ENCODE data around the gene OR7E24.
"Not testable (repeated sequence)": the region's sequence is repeated elsewhere in the genome, so short reads cannot be mapped to it uniquely, and the experiment has no call there.

OR7E24 gene

GRCh38 chr19:9250630-9251029 is at the start of gene OR7E24:
Gene OR7E24, plus strand, starts transcription at chr19:9250930. Its CDS starts 114 bp downstream, at chr19:9251044.
- no peak for DNase-seq (ENCODE audit: low read depth in 1 of 2, low spot score in 1 of 2)

GRCh38 chr19:9205501-9206113 is 45.1 kb upstream of the OR7E24 start:
- peak; percentile 32 to 58 for DNase-seq (ENCODE audit: low read depth in 1 of 2, low spot score in 1 of 2)

GRCh38 chr19:9219489-9219888 is 31.2 kb upstream of the OR7E24 start, which contains the start of gene OR7D4:
Gene OR7D4, minus strand, starts transcription at chr19:9219589. Its CDS starts 4,752 bp downstream, at chr19:9214837.
- no peak for DNase-seq (ENCODE audit: low read depth in 1 of 2, low spot score in 1 of 2)

- DNase-seq (ENCODE audit: low read depth in 1 of 2, low spot score in 1 of 2), result no peak
These were observed 506 bp downstream of the OR7E24 start for GRCh38 chr19:9251236-9251635.

- DNase-seq (ENCODE audit: low read depth in 1 of 2, low spot score in 1 of 2), result not testable (repeated sequence)
These were observed 32.8 kb downstream of the OR7E24 start for GRCh38 chr19:9283485-9283884.

GRCh38 chr19:9289231-9289884 is 38.6 kb downstream of the OR7E24 start:
- DNase-seq (ENCODE audit: low read depth in 1 of 2, low spot score in 1 of 2), result no peak

GRCh38 chr19:9295411-9295849 is 44.7 kb downstream of the OR7E24 start:
- no peak for DNase-seq (ENCODE audit: low read depth in 1 of 2, low spot score in 1 of 2)

- DNase-seq (ENCODE audit: low read depth in 1 of 2, low spot score in 1 of 2), result no peak
These were observed 45.6 kb downstream of the OR7E24 start for GRCh38 chr19:9296336-9296735.
